Body of pancreas (tissue), 4 donors: ENCODE measurements around the gene ATP6V1B1.

ENCODE experiments used
- POLR2A ChIP-seq, 3 donors: fragments of 450-650 bp; IDR thresholded peaks; one replicate each; pipeline ENCODE4 v1.6.1; 2016; ENCODE audit warnings: antibody characterized with exemption in 3 of 3, mild to moderate bottlenecking in 2 of 3
- TF ChIP-seq, protein P1 (sequence below), 7 experiments: fragments of 450-650 bp in 4 of 7; fragments of 200-600 bp in 3 of 7; sonication (generic) in 3 of 7; IDR thresholded peaks; one replicate each; pipeline ENCODE4 v1.5.1; 2016 to 2019; ENCODE audit warnings: antibody characterized with exemption in 7 of 7

DNA sequence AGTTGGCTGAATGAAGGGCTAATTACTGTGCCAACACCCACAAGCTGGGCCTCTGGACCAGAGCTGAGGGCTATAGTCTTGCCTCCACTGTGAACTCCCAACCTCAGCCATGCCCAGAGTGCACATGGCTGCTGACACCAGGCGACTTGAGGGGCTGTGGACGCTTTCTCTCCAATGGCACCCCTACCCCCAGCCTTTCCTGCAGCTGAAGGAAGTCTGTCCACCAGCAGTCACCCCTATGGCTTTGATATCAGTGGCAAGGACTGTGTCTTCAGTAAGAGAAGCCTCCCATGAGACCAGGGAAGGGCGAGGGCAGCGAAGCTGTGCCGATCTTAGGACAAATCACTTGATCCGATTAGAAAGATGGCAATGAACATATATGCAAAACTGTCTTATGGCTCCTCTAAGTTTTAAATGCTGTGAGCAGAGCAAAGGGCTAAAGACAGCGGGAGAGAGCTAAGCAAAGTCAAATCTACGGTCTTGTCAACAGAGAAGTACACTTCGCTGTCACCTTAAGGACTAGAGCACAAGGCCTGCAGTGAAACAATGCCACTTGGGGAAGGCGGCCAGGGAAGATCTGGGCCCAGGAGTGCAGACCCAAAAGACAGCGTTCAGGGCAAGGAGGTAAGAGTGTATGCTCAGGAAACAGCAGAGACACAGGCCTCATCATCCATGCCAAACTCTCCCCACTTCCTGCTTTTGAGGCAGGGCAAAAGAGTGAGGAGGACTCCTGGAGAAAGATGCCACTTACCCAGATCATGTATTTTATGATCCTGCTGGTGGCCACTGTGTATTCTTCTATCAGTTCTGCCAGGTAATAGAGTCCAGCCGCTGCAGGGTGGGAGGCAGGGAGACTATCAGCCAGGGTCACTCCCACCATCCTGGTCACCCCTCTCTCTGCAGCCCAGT lies 57.5 kb downstream of the ATP6V1B1 start:
- TF ChIP-seq, protein P1, sequence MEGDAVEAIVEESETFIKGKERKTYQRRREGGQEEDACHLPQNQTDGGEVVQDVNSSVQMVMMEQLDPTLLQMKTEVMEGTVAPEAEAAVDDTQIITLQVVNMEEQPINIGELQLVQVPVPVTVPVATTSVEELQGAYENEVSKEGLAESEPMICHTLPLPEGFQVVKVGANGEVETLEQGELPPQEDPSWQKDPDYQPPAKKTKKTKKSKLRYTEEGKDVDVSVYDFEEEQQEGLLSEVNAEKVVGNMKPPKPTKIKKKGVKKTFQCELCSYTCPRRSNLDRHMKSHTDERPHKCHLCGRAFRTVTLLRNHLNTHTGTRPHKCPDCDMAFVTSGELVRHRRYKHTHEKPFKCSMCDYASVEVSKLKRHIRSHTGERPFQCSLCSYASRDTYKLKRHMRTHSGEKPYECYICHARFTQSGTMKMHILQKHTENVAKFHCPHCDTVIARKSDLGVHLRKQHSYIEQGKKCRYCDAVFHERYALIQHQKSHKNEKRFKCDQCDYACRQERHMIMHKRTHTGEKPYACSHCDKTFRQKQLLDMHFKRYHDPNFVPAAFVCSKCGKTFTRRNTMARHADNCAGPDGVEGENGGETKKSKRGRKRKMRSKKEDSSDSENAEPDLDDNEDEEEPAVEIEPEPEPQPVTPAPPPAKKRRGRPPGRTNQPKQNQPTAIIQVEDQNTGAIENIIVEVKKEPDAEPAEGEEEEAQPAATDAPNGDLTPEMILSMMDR (IDR thresholded peaks at IDR 0.05) = no peak
- TF ChIP-seq POLR2A (IDR thresholded peaks at IDR 0.05) = no peak
